Measurements from ENCODE around the gene OXLD1. TPM values are rescaled to one million over a fixed set of nuclear protein-coding genes. Genes with fewer than 3 reads are reported as not detected.

Gene OXLD1
- total RNA-seq, 4 donors from 2014 or later: 15.5 to 32.2 (median 22.2) TPM

GRCh38 chr17:81652906-81653771 lies 13.3 kb downstream of the OXLD1 start:
- intact Hi-C loops (cut with DNase I; ENCODE audit: low total_unique reads): no loop called here
- TF ChIP-seq POLR2A (IDR thresholded peaks at IDR 0.05) (no peak), CTCF (IDR thresholded peaks at IDR 0.05 in 4 of 5, conservative IDR thresholded peaks at IDR 0.05 in 1 of 5) (no peak)
- Histone ChIP-seq H3K27ac (no peak overlapping the region), H3K9me3 (no peaks in the 10 kb centered on the region), H3K27me3 (peaks cover 23 to 37% (median 31%) of the 10 kb centered on the region in 3 donors), H3K4me3 (no peak overlapping the region), H3K36me3 (no peaks in the 10 kb centered on the region), H3K4me1 (no peaks in the 10 kb centered on the region)
- no peak for DNase-seq
- no peak for ATAC-seq
- in situ Hi-C loops (cut with MboI; ENCODE audit: low sequenced_read_pairs in 4 of 4): no loop called here

- Histone ChIP-seq H3K36me3 (no peaks in the 10 kb centered on the region), H3K4me1 (no peaks in the 10 kb centered on the region), H3K4me3 (no peak overlapping the region), H3K27ac (no peak overlapping the region), H3K9me3 (no peaks in the 10 kb centered on the region), H3K27me3 (peaks cover 31 to 38% (median 38%) of the 10 kb centered on the region in 3 donors)
- no peak for TF ChIP-seq CTCF (IDR thresholded peaks at IDR 0.05 in 4 of 5, conservative IDR thresholded peaks at IDR 0.05 in 1 of 5)
- TF ChIP-seq POLR2A (IDR thresholded peaks at IDR 0.05): no peak
- ATAC-seq: no peak
- in situ Hi-C loops (cut with MboI; ENCODE audit: low sequenced_read_pairs in 4 of 4): no loop called here
- intact Hi-C loops (cut with DNase I; ENCODE audit: low total_unique reads): no loop called here
- DNase-seq: no peak
These were observed 14.7 kb downstream of the OXLD1 start for GRCh38 chr17:81651692-81652091.

- H3K9me3 ChIP-seq: no peaks in the 10 kb centered on the region
- H3K4me1 ChIP-seq: no peaks in the 10 kb centered on the region
- H3K4me3 ChIP-seq: no peak overlapping the region
- no peaks in the 10 kb centered on the region for H3K36me3 ChIP-seq
- ATAC-seq (no peak), DNase-seq (no peak)
- intact Hi-C loops (cut with DNase I; ENCODE audit: low total_unique reads) (no loop called here), in situ Hi-C loops (cut with MboI; ENCODE audit: low sequenced_read_pairs in 4 of 4) (no loop called here)
- H3K27me3 ChIP-seq: peaks cover 31 to 38% (median 38%) of the 10 kb centered on the region in 3 donors
- TF ChIP-seq CTCF (IDR thresholded peaks at IDR 0.05 in 4 of 5, conservative IDR thresholded peaks at IDR 0.05 in 1 of 5): no peak
- TF ChIP-seq POLR2A (IDR thresholded peaks at IDR 0.05): no peak
- no peak overlapping the region for H3K27ac ChIP-seq
These were observed 15.5 kb downstream of the OXLD1 start for GRCh38 chr17:81650951-81651350.

DNA sequence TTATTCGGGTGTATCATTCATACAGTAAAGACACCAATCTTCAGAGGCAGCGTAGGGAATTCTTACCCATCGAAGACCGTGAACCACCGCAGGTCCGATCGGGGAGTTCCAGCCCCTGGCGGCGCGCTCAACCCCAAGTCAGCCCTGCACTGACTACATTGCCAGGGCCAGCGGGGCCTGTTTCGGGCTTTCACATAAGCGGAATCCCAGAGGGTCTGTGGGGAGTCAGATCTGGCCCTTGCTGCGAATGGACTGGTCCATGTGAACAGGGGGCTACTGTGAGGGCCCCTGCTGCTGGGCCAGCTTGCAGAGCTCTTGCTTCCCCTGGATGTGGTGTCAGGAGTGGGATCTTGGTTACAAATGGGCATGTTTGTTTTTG lies 17.7 kb downstream of the OXLD1 start:
- no peak for DNase-seq
- Histone ChIP-seq H3K36me3 (no peaks in the 10 kb centered on the region), H3K27me3 (peaks cover 31 to 38% (median 36%) of the 10 kb centered on the region in 3 donors), H3K4me3 (no peak overlapping the region), H3K27ac (no peak overlapping the region), H3K9me3 (no peaks in the 10 kb centered on the region), H3K4me1 (no peaks in the 10 kb centered on the region)
- no peak for ATAC-seq
- in situ Hi-C loops (cut with MboI; ENCODE audit: low sequenced_read_pairs in 4 of 4): no loop called here
- intact Hi-C loops (cut with DNase I; ENCODE audit: low total_unique reads): no loop called here
- TF ChIP-seq POLR2A (IDR thresholded peaks at IDR 0.05): no peak
- no peak for TF ChIP-seq CTCF (IDR thresholded peaks at IDR 0.05 in 4 of 5, conservative IDR thresholded peaks at IDR 0.05 in 1 of 5)

Measured in gastrocnemius medialis (tissue), 4 donors.